GM23338 (cell line): ENCODE data around the gene EPHB2. TPM values are rescaled to one million over a fixed set of nuclear protein-coding genes. Genes with fewer than 3 reads are reported as not detected.

ENCODE experiments used
- ATAC-seq: fragments of 200-7000 bp; cut with Tn5 transposase; 3 replicates; pipeline ENCODE4 v1.9.1; 2020
- DNase-seq: peaks from one replicate; pipeline ENCODE4 v3.0.0-alpha.2; 2015; ENCODE audit warnings: low spot score
- H2AFZ ChIP-seq: fragments of 200-600 bp; sonication (generic); 2 replicates; pipeline ENCODE4 v1.8.0; 2016; ENCODE audit warnings: antibody characterized with exemption, mild to moderate bottlenecking, moderate library complexity
- H3F3A ChIP-seq: fragments of 200-600 bp; sonication (generic); replicated peaks from 2 replicates; pipeline ENCODE4 v1.8.0; 2017; ENCODE audit warnings: antibody characterized with exemption, mixed run types, low read depth
- H3K27ac ChIP-seq: fragments of 200-600 bp; sonication (generic); 2 replicates; pipeline ENCODE4 v1.6.1; 2016; ENCODE audit warnings: low read depth
- H3K27me3 ChIP-seq: fragments of 200-600 bp; sonication (generic); 2 replicates; pipeline ENCODE4 v1.8.0; 2016; ENCODE audit warnings: mild to moderate bottlenecking, mixed run types, moderate library complexity; ENCODE audit not compliant: insufficient read depth
- H3K36me3 ChIP-seq: fragments of 200-600 bp; sonication (generic); 2 replicates; pipeline ENCODE4 v1.8.0; 2016; ENCODE audit warnings: mild to moderate bottlenecking; ENCODE audit not compliant: insufficient read depth
- H3K4me1 ChIP-seq: fragments of 200-600 bp; sonication (generic); 2 replicates; pipeline ENCODE4 v1.8.0; 2016; ENCODE audit warnings: mild to moderate bottlenecking, moderate library complexity; ENCODE audit not compliant: insufficient read depth
- H3K4me2 ChIP-seq: fragments of 200-600 bp; sonication (generic); 2 replicates; pipeline ENCODE4 v1.7.1; 2017; ENCODE audit warnings: mixed run types
- H3K4me3 ChIP-seq: fragments of 200-600 bp; sonication (generic); 2 replicates; pipeline ENCODE4 v1.6.1; 2016; ENCODE audit warnings: mixed run types
- H3K79me2 ChIP-seq: fragments of 200-600 bp; sonication (generic); replicated peaks from 2 replicates; pipeline ENCODE4 v1.8.0; 2017; ENCODE audit warnings: mild to moderate bottlenecking; ENCODE audit not compliant: insufficient read depth
- H3K9me2 ChIP-seq: fragments of 200-600 bp; sonication (generic); 2 replicates; pipeline ENCODE4 v1.8.0; 2017; ENCODE audit not compliant: insufficient read depth
- H4K20me1 ChIP-seq: fragments of 200-600 bp; sonication (generic); replicated peaks from 2 replicates; pipeline ENCODE4 v1.8.0; 2017; ENCODE audit warnings: mild to moderate bottlenecking; ENCODE audit not compliant: insufficient read depth
- H3K27ac Mint-ChIP-seq: 2 replicates; pipeline ENCODE4 v1.8.0; 2020; ENCODE audit warnings: inconsistent platforms, mild to moderate bottlenecking, moderate library complexity, mixed read lengths
- H3K27me3 Mint-ChIP-seq: 3 replicates; pipeline ENCODE4 v1.8.0; 2022; ENCODE audit warnings: low read depth, mild to moderate bottlenecking, moderate library complexity, mixed read lengths, inconsistent platforms; ENCODE audit not compliant: insufficient read depth, poor library complexity
- H3K36me3 Mint-ChIP-seq: 3 replicates; pipeline ENCODE4 v1.8.0; 2021; ENCODE audit warnings: low read depth, mild to moderate bottlenecking, inconsistent platforms, moderate library complexity, mixed read lengths
- H3K4me1 Mint-ChIP-seq: 3 replicates; pipeline ENCODE4 v1.8.0; 2020; ENCODE audit warnings: mild to moderate bottlenecking, inconsistent platforms, mixed read lengths
- H3K4me3 Mint-ChIP-seq: 3 replicates; pipeline ENCODE4 v1.8.0; 2021; ENCODE audit warnings: moderate library complexity, mild to moderate bottlenecking, inconsistent platforms, mixed read lengths
- H3K9me3 Mint-ChIP-seq: 3 replicates; pipeline ENCODE4 v1.8.0; 2020; ENCODE audit warnings: moderate library complexity, mild to moderate bottlenecking, inconsistent platforms, mixed read lengths
- CREB1 ChIP-seq: fragments of 250-450 bp; sonication (Bioruptor Pico); IDR thresholded peaks from 2 replicates; pipeline ENCODE4 v1.5.0; 2020; ENCODE audit warnings: low read depth, mild to moderate bottlenecking, moderate library complexity
- EZH2 ChIP-seq: fragments of 200-600 bp; sonication (generic); IDR thresholded peaks from one replicate; pipeline ENCODE4 v1.8.0; 2017; ENCODE audit warnings: antibody characterized with exemption, mild to moderate bottlenecking, low read depth; ENCODE audit not compliant: unreplicated experiment
- EZH2phosphoT487 ChIP-seq: fragments of 200-600 bp; sonication (generic); IDR thresholded peaks from one replicate; pipeline ENCODE4 v1.8.1; 2018; ENCODE audit warnings: antibody characterized with exemption; ENCODE audit not compliant: unreplicated experiment
- JUNB ChIP-seq: IDR thresholded peaks from one replicate; pipeline ENCODE4 v1.6.1; 2016; ENCODE audit warnings: antibody characterized with exemption; ENCODE audit not compliant: unreplicated experiment
- NANOG ChIP-seq: IDR thresholded peaks from 2 replicates; pipeline ENCODE4 v1.6.1; 2016; ENCODE audit warnings: antibody characterized with exemption, borderline replicate concordance
- POLR2AphosphoS5 ChIP-seq: IDR thresholded peaks from 2 replicates; pipeline ENCODE4 v1.6.1; 2016; ENCODE audit warnings: antibody characterized with exemption, low read depth
- STAT1 ChIP-seq: IDR thresholded peaks from one replicate; pipeline ENCODE4 v1.6.1; 2016; ENCODE audit warnings: antibody characterized with exemption; ENCODE audit not compliant: unreplicated experiment
- ZNF114 ChIP-seq: fragments of 250-450 bp; sonication (Bioruptor Pico); IDR thresholded peaks from 2 replicates; pipeline ENCODE4 v1.5.0; 2020; ENCODE audit warnings: mild to moderate bottlenecking, moderate library complexity
- ZNF331 ChIP-seq: fragments of 250-450 bp; sonication (Bioruptor Pico); IDR thresholded peaks from 2 replicates; pipeline ENCODE4 v1.5.0; 2020; ENCODE audit warnings: low read depth, mild to moderate bottlenecking, moderate library complexity
- polyA plus RNA-seq: library from polyadenylated mRNA; unstranded; fragments of >200 nt; fragmentation: Nextera tagmentation; extraction: Ambion mirVana; gene quantifications from 2 replicates; pipeline ENCODE4 v1.2.1, GENCODE V29; 2016
- total RNA-seq: library from RNA; depleted of rRNA; stranded (reverse); fragments of >200 nt; shearing (Covaris generic); gene quantifications from 2 replicates; pipeline ENCODE4 v1.2.3, GENCODE V29; 2014
- TF ChIP-seq, protein P1 (sequence below), 2 experiments: fragments of 200-600 bp in 1 of 2; sonication (generic) in 1 of 2; conservative IDR thresholded peaks; 2 replicates each; pipeline versions ENCODE4 v1.5.1 to v1.6.1; 2016 to 2017; ENCODE audit warnings: antibody characterized with exemption in 2 of 2, low read depth in 2 of 2, mild to moderate bottlenecking in 2 of 2, moderate library complexity in 1 of 2
- TF ChIP-seq, protein P2 (sequence below): IDR thresholded peaks from 2 replicates; pipeline ENCODE4 v1.6.1; 2016; ENCODE audit warnings: antibody characterized with exemption
- TF ChIP-seq, protein P3 (sequence below): IDR thresholded peaks from one replicate; pipeline ENCODE4 v1.6.1; 2018; ENCODE audit warnings: antibody characterized with exemption; ENCODE audit not compliant: unreplicated experiment

The EPHB2 gene
- total and polyA plus RNA-seq, 2 experiments from 2014 or later: 4.1 to 20.1 TPM

DNA sequence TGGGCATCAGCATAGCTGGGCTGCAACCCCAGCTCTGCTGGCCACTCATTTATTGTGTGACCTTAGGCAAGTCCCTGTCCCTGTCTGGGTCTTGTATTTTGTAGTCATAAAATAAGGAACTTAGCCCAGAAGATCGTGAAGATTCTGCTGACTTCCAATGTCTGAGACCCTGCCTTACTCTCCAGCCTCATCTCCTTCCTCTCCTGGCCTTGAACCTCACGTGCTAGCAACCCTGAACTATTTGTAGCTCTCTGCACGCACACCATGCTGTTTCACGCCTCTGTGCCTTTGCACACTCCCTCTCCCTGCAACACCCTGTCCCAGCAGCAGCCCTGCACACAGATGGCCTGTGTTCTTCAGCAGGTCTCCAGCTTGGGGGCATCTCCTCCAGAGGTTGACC lies 140.9 kb downstream of the EPHB2 start:
- TF ChIP-seq ZNF331: no peak
- Histone ChIP-seq H4K20me1 (no peaks in the 10 kb centered on the region), H3K9me2 (no peaks in the 10 kb centered on the region), H3K79me2 (no peaks in the 10 kb centered on the region), H3K36me3 (no peaks in the 10 kb centered on the region), H3K27me3 (no peaks in the 10 kb centered on the region), H3K4me3 (no peak overlapping the region), H3F3A (no peaks in the 10 kb centered on the region), H2AFZ (no peak overlapping the region), H3K4me2 (no peak overlapping the region), H3K27ac (no peak overlapping the region), H3K4me1 (peaks cover 8% of the 10 kb centered on the region; the same call in 1 of the 2 replicates)
- no peak for ATAC-seq
- no peaks in the 10 kb centered on the region for H3K36me3 Mint-ChIP-seq
- no peak for DNase-seq
- H3K9me3 Mint-ChIP-seq: no peaks in the 10 kb centered on the region
- H3K27me3 Mint-ChIP-seq: peaks cover 8% of the 10 kb centered on the region
- no peak overlapping the region for H3K4me3 Mint-ChIP-seq
- peaks cover 31% of the 10 kb centered on the region for H3K4me1 Mint-ChIP-seq
- no peak overlapping the region for H3K27ac Mint-ChIP-seq

DNA sequence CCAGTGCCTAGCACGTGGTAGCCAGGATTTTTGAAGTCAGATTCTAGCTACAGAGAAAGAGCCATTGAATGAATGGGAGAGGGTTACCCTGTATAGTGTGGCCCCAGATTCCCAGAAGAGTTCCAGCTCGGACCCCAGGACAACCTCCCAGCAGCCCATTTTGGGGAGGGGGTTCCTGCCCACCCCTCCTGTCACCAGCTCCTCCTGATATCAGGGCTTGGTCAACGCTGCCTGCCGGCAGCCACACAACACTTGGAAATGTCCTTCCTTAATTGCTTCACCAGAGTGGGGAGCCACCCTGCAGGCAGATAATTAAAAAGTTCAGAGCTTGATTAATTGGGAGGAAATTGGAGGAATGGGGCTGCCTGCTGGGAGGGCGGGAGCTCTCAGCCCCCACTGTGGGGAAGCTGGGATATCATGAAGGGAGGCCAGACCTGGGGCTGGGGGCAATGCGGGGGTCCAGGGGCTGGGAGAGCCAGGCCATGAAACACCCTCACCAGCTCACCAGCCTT lies 141.6 kb downstream of the EPHB2 start:
- H4K20me1 ChIP-seq: no peaks in the 10 kb centered on the region
- no peaks in the 10 kb centered on the region for H3K27me3 ChIP-seq
- no peaks in the 10 kb centered on the region for H3K9me3 Mint-ChIP-seq
- peaks cover 8% of the 10 kb centered on the region; the same call in 1 of the 2 replicates for H3K4me1 ChIP-seq
- H3K4me3 Mint-ChIP-seq: no peak overlapping the region
- H3K4me2 ChIP-seq: no peak overlapping the region
- no peak for DNase-seq
- ATAC-seq: no peak
- no peak overlapping the region for H3K4me3 ChIP-seq
- H3K9me2 ChIP-seq: no peaks in the 10 kb centered on the region
- no peaks in the 10 kb centered on the region for H3K36me3 Mint-ChIP-seq
- peaks cover 29% of the 10 kb centered on the region for H3K4me1 Mint-ChIP-seq
- peaks cover 7% of the 10 kb centered on the region for H3K27me3 Mint-ChIP-seq
- no peak overlapping the region for H2AFZ ChIP-seq
- no peaks in the 10 kb centered on the region for H3K79me2 ChIP-seq
- H3K27ac ChIP-seq: no peak overlapping the region
- no peaks in the 10 kb centered on the region for H3F3A ChIP-seq
- H3K27ac Mint-ChIP-seq: no peak overlapping the region
- no peaks in the 10 kb centered on the region for H3K36me3 ChIP-seq
- TF ChIP-seq NANOG: no peak
- TF ChIP-seq ZNF331: no peak
- TF ChIP-seq EZH2: no peak
- no peak for TF ChIP-seq ZNF114
- TF ChIP-seq, protein P1, sequence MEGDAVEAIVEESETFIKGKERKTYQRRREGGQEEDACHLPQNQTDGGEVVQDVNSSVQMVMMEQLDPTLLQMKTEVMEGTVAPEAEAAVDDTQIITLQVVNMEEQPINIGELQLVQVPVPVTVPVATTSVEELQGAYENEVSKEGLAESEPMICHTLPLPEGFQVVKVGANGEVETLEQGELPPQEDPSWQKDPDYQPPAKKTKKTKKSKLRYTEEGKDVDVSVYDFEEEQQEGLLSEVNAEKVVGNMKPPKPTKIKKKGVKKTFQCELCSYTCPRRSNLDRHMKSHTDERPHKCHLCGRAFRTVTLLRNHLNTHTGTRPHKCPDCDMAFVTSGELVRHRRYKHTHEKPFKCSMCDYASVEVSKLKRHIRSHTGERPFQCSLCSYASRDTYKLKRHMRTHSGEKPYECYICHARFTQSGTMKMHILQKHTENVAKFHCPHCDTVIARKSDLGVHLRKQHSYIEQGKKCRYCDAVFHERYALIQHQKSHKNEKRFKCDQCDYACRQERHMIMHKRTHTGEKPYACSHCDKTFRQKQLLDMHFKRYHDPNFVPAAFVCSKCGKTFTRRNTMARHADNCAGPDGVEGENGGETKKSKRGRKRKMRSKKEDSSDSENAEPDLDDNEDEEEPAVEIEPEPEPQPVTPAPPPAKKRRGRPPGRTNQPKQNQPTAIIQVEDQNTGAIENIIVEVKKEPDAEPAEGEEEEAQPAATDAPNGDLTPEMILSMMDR (conservative IDR thresholded peaks at IDR 0.05; ENCODE audit: low read depth in 2 of 2): no peak
- no peak for TF ChIP-seq POLR2AphosphoS5
- TF ChIP-seq, protein P2, sequence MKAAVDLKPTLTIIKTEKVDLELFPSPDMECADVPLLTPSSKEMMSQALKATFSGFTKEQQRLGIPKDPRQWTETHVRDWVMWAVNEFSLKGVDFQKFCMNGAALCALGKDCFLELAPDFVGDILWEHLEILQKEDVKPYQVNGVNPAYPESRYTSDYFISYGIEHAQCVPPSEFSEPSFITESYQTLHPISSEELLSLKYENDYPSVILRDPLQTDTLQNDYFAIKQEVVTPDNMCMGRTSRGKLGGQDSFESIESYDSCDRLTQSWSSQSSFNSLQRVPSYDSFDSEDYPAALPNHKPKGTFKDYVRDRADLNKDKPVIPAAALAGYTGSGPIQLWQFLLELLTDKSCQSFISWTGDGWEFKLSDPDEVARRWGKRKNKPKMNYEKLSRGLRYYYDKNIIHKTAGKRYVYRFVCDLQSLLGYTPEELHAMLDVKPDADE: no peak
- no peak for TF ChIP-seq CREB1 (CRISPR knock-in tag)
- no peak for TF ChIP-seq JUNB
- TF ChIP-seq, protein P3, sequence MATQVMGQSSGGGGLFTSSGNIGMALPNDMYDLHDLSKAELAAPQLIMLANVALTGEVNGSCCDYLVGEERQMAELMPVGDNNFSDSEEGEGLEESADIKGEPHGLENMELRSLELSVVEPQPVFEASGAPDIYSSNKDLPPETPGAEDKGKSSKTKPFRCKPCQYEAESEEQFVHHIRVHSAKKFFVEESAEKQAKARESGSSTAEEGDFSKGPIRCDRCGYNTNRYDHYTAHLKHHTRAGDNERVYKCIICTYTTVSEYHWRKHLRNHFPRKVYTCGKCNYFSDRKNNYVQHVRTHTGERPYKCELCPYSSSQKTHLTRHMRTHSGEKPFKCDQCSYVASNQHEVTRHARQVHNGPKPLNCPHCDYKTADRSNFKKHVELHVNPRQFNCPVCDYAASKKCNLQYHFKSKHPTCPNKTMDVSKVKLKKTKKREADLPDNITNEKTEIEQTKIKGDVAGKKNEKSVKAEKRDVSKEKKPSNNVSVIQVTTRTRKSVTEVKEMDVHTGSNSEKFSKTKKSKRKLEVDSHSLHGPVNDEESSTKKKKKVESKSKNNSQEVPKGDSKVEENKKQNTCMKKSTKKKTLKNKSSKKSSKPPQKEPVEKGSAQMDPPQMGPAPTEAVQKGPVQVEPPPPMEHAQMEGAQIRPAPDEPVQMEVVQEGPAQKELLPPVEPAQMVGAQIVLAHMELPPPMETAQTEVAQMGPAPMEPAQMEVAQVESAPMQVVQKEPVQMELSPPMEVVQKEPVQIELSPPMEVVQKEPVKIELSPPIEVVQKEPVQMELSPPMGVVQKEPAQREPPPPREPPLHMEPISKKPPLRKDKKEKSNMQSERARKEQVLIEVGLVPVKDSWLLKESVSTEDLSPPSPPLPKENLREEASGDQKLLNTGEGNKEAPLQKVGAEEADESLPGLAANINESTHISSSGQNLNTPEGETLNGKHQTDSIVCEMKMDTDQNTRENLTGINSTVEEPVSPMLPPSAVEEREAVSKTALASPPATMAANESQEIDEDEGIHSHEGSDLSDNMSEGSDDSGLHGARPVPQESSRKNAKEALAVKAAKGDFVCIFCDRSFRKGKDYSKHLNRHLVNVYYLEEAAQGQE: no peak
- no peak for TF ChIP-seq STAT1
- TF ChIP-seq EZH2phosphoT487: no peak
